ENCODE results near the gene ZNF385B.
A peak's percentile ranks its signal among the peaks of the same experiment; 100 is the strongest.

ZNF385B gene

DNA sequence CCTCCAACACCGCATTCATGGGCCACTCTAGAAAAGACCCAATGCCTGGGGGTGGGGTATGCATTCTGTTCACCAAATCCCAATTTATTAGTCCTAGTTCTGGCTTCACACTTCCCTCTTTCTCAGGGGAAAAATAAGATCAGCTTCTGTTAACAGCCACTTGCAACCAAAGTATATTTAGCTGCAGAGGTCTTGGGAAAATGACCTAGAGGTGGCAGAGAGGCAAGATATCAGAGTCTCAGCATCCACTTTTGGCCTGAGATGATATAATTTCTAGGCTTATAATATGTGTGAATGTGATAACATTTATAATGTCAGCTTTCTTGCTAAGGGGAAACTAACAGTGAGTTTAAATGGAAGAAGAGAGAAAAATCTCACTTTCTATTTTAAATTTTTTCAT lies 89.1 kb downstream of the ZNF385B start:
- in situ Hi-C loops (cut with HindIII; ENCODE audit: low pct_ligation_motif_present, low pct_unique_long_range_greater_than_20kb, low sequenced_read_pairs) = no loop called here
- no peak for DNase-seq

DNA sequence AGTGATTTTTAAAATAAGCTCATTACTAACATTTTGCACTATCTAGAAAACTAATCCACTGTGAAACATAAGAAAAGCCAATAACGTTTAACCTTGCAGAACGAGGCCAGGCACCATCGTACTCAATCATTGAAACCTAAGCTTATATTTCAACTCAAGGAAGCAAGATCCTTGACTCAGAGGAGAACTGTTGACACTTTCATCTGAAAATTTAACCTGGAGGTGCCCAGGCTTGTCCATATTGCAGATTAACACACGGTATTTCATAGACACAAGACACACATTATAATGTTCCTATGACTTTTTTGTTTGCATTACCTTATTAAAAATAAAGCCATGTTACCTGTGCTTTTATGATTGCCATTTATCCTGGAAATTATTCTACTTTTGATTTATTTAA lies 89.6 kb downstream of the ZNF385B start:
- in situ Hi-C loops (cut with HindIII; ENCODE audit: low pct_ligation_motif_present, low pct_unique_long_range_greater_than_20kb, low sequenced_read_pairs) = no loop called here
- no peak for DNase-seq

DNA sequence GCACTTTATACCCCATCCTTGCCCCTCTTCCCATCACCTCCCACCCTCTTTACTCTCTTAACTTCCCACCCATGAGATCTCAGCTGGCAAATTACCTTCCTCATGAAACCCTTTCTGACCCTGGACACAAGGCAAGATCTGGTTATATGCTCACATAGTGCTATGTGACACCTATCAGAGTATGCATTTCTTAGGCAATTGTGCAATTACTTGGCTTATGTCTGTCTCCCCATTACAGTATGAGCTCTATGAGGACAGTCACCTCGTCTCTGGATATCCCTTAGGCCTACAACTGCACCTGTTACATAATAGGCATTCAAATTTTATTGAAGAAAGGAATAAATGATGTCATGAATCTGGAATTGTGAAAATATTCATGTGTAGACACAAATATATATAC lies 91.4 kb downstream of the ZNF385B start:
- DNase-seq = no peak
- in situ Hi-C loops (cut with HindIII; ENCODE audit: low pct_ligation_motif_present, low pct_unique_long_range_greater_than_20kb, low sequenced_read_pairs) = no loop called here

DNA sequence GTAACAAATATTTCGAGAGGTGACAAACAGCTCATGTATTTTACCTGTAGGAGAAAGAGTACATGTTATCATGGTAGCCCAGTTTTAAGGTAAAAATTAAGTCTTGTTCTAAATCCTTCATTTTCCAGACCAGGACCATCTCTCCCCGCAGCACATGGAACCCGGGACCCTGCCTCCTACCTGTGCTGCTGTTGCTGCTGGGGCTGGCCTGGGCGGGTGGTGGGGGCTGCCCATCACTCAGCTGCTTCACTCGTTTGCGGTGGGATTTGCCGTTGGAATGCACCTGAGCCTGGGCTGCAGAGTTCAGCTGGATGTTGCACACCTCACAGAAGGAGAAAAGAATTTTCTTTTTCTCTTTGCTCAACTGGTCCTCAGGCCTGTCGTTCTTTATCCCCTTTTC lies 92.1 kb downstream of the ZNF385B start:
- in situ Hi-C loops (cut with HindIII; ENCODE audit: low pct_ligation_motif_present, low pct_unique_long_range_greater_than_20kb, low sequenced_read_pairs) = no loop called here
- DNase-seq = no peak

DNA sequence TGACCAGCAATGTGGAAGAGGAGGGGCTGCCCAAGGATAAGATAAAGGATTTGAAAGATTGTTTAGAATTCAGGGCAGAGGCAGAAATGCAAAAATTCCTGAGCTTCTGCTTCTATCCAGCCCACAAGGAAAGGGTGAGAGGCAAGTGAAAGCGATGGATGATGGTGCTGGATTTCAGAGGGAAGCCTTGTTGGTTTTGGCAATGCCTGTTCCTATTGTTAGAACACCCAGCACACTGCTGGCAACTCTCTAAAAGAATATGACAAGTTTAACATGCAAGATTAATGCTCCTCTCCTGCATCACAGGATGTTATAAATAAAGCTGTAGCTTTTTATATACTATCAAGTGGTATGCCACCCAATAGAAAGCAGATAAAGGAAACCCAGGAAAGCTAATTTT lies 92.6 kb downstream of the ZNF385B start:
- DNase-seq = no peak
- in situ Hi-C loops (cut with HindIII; ENCODE audit: low pct_ligation_motif_present, low pct_unique_long_range_greater_than_20kb, low sequenced_read_pairs) = no loop called here

DNA sequence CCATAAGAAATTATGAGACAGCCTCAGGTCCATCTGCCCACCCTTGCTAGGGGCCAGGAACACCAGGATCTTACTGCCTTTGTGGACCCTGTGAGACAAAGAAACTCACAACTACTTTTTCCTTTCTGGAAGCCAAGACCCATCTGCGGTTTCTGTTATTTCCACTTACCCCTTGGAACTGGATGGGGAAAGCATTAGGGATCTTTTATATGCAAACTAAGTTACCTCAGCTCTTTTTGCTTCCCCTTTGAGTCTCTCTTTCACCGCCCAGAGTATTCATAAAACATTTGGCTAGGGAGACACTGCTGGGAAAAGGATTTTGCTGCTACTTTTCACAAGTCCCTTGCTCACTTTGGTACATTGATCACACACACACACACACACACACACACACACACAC lies 95.7 kb downstream of the ZNF385B start:
- in situ Hi-C loops (cut with HindIII; ENCODE audit: low pct_ligation_motif_present, low pct_unique_long_range_greater_than_20kb, low sequenced_read_pairs) = no loop called here
- no peak for DNase-seq

DNA sequence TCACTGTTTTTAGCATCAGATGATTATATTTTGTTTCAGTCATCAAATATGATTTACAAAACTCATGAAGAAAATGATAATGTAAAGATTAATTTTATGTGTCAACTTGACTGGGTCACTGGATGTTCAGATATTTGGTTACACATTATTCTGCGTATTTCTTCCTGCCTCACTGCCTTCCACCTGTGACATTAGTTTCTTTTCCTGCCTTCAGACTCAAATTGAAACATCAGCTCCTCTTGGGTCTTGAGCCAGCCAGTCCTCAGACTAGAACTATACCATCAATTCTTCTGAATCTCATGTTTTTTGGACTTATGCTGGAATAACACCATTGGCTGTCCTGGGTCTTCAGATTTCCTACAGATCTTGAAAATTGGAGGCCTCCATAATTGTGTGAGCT lies 96.7 kb downstream of the ZNF385B start:
- DNase-seq = no peak
- in situ Hi-C loops (cut with HindIII; ENCODE audit: low pct_ligation_motif_present, low pct_unique_long_range_greater_than_20kb, low sequenced_read_pairs) = no loop called here

DNA sequence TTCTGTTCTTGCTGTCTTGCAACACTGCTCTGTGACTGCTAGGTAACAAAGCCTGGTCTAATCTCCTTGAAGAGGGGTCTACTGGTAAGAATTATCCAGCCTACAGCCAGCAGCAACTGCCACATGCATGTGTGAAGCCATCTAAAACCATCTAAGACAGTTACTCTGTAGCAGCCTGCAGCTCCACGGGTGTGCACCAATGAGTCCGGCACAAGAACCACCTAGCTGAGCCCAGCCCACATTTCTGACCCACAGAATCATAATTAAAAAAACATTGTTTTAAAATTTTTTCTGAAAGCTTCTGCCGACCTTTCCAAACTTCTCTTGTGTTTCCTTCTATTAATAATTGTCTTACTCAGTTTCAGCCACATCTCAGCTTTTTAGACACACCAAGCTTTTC lies 102.8 kb downstream of the ZNF385B start:
- in situ Hi-C loops (cut with HindIII; ENCODE audit: low pct_ligation_motif_present, low pct_unique_long_range_greater_than_20kb, low sequenced_read_pairs) = no loop called here
- DNase-seq = no peak

DNA sequence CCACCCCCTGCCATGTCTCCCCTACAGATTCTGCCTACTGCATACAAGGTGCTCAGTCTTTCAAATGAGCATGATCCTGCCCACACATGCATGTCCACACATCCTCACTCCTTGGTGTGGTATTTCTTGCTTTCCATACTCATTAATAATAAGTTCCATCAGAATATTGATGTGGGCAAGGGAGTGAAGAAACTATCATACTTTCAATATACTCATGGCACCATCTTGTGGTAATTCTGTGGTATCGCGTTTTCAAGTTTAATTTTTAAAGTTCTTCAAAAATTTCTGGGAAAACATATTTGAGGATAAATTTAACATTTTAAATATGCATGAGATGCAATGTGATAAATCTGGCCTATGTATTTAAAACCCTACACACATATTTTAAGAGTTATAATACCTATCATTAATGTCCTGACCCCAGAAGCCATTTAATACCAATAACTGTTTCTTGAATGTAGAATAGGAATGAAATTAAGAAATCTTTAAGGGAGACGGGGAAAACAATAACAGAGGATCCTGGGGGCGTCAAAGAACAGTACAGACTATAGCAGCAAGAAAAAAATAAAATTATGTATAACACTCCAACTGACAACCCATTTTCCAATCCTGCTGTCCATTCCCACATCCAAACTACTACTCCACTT lies 110.1 kb downstream of the ZNF385B start:
- DNase-seq = peak; percentile 37
- in situ Hi-C loops (cut with HindIII; ENCODE audit: low pct_ligation_motif_present, low pct_unique_long_range_greater_than_20kb, low sequenced_read_pairs) = no loop called here

DNA sequence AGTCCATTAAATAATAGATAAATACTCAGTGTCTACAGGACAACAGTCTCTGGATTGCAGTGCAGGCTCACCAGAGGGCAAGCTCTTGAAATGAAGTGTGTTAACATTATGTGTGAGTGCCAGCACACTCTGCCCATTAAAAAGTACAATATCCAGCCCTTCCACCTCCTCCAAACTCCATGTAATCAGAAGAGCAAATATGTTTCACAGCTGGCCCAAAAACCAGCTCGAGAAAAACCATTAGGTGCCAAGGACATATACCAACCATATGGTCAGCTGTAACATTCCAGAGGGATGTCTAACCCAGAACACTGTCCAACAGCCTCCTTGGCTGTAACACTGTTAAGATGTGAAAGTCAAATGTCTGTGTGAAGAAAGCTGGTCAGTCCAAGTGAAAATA lies 112.2 kb downstream of the ZNF385B start:
- DNase-seq = no peak
- in situ Hi-C loops (cut with HindIII; ENCODE audit: low pct_ligation_motif_present, low pct_unique_long_range_greater_than_20kb, low sequenced_read_pairs) = no loop called here

DNA sequence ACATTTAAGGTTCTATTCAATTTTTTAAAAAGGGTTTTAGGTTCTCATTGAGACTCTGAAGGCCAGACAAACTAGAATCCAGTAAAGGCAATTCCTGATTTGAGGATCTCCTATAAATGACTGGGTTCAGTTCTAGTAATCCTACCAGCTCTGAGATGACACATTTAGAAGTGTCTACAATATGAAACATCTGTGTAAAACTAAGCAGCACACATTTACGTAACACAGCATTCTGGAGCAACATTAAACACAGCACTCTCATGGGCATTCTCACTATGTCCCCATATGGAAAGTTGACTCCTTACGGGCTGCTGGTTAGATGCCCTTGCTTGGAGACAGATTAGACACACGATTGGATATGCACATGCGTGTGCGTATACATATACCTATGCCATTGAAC lies 114.4 kb downstream of the ZNF385B start:
- in situ Hi-C loops (cut with HindIII; ENCODE audit: low pct_ligation_motif_present, low pct_unique_long_range_greater_than_20kb, low sequenced_read_pairs) = no loop called here
- DNase-seq = no peak

DNA sequence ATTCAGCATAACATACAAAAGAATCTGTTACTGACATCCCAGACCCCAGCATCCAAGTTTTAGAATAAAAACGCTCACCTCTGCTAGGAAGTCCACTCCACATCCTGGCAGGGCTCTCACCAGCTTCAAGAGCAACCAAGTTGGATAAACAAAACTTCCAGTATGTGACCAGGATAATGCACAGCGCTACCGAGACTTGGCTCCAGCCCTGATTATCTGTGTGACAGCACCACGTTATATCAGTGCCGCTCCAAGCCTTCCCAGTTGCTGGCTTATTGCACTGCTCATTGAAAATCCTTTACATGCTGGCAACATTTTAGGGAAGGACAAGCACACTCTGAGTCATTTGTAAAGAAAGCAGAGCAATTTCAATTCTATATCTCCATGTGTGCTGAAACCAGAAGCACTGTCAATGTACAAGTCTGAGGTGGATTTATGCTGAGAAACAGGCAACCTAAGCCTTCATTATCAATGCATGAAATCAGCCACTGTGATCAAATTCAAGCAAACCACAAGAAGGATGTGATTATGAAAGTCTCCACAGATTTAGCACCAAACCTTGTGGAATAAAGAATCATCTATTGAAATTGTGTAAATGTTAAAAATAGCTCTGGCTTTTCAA lies 115.7 kb downstream of the ZNF385B start:
- in situ Hi-C loops (cut with HindIII; ENCODE audit: low pct_ligation_motif_present, low pct_unique_long_range_greater_than_20kb, low sequenced_read_pairs) = no loop called here
- no peak for DNase-seq

DNA sequence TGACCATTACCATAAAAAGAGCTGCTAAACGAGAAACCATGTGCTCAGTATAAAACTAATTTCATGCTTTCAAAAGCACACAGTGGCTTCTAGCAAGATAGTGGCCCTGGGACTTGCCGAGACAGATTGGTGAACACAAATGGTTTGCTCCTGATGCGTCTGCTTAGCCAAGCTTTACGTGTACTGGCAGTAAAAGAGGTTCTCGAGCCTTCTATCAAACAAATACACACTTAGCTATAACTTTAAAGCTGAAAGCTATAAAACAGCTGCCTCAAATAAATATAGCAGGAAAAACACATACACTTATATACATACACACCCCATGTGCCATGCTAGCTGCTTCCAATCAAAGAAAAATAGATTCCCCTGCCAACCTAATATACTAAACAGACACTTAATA lies 117.0 kb downstream of the ZNF385B start:
- no peak for DNase-seq
- in situ Hi-C loops (cut with HindIII; ENCODE audit: low pct_ligation_motif_present, low pct_unique_long_range_greater_than_20kb, low sequenced_read_pairs) = no loop called here

DNA sequence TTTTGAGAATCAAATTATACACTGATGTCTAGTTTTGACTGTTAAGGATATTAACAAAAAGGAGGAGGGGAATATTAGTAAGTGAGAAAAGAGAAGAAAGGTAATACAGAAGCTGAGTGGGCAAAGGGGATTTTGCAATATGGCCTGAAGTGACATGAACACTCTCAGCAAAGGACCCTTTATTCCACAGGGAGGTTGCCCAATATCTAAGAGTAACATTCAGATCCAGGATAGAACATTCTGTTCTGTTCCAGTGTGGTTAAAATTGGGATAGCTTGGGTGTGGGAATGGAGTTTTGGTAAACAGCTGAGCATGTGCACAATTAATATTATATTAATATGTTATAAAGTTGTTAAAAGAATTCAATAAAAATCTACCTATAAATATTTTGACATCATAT lies 120.1 kb downstream of the ZNF385B start:
- DNase-seq = no peak
- in situ Hi-C loops (cut with HindIII; ENCODE audit: low pct_ligation_motif_present, low pct_unique_long_range_greater_than_20kb, low sequenced_read_pairs) = no loop called here

DNA sequence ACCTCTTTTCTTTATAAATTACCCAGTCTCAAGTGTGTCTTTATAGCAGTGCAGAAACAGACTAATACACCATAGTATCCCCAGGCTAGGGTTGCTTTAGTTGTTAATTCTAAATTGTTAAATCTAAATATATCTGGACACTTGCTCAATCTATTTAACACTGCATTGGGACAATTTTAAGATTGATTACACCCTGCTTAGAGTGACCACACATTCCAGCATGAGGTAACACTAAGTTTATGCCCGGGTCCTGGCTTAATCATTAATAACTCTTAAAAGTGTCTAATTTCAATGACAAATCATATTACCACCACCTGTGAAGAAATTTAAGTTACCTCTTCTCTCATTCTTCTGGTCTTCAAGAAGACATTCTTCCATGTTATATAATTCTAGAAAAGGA lies 131.4 kb downstream of the ZNF385B start:
- in situ Hi-C loops (cut with HindIII; ENCODE audit: low pct_ligation_motif_present, low pct_unique_long_range_greater_than_20kb, low sequenced_read_pairs) = no loop called here
- no peak for DNase-seq

DNA sequence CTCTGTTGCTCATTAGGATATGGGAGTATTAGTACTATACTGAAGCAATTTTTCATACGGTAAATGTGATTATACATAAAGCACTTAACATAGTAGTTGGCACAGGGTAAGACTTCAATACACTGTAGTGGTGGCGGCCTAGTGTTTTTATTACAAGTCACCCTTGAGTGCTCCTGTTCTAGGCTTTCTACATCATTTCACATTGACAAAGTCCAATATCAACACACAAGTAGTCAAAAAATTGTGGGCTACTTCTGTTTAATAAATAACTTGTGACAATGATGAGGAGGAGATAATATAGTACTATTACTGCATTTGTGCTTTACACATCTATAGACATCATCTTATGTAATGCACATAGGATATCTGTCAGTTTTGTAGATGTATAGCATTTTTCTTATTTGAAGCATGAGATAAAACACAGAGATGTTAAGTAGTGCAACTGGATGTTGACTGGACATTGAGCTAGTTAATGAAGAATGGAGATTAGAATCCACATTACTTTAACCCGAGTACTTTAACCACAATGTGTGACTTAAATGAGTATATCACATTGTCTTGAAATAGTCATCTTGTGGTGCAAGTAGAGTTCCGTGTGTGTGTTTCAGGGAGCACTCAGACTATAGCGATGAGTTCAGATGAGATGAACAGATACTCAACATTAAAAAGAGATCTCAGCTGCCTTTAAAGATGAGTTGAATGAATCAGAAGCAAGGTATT lies 134.8 kb downstream of the ZNF385B start:
- in situ Hi-C loops (cut with HindIII; ENCODE audit: low pct_ligation_motif_present, low pct_unique_long_range_greater_than_20kb, low sequenced_read_pairs) = no loop called here
- no peak for DNase-seq

DNA sequence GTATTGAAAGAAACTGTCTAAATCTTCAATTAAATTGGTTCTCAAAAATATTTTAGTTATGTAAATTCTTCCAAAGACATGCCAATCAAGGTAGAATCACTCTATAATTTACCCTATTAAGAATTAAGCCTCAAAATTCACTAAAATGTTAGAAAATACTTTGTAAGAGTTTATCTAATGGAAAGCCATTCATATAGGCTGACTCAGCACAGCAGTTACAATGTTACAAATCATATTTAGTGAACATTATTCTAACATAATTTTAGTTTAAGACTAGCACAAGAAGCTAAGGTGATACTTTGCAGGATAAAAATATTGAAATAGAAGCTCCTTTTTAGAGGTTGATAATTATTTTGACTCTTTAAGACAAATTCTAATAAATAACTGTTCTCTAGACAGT lies 137.0 kb downstream of the ZNF385B start:
- DNase-seq = no peak
- in situ Hi-C loops (cut with HindIII; ENCODE audit: low pct_ligation_motif_present, low pct_unique_long_range_greater_than_20kb, low sequenced_read_pairs) = no loop called here

DNA sequence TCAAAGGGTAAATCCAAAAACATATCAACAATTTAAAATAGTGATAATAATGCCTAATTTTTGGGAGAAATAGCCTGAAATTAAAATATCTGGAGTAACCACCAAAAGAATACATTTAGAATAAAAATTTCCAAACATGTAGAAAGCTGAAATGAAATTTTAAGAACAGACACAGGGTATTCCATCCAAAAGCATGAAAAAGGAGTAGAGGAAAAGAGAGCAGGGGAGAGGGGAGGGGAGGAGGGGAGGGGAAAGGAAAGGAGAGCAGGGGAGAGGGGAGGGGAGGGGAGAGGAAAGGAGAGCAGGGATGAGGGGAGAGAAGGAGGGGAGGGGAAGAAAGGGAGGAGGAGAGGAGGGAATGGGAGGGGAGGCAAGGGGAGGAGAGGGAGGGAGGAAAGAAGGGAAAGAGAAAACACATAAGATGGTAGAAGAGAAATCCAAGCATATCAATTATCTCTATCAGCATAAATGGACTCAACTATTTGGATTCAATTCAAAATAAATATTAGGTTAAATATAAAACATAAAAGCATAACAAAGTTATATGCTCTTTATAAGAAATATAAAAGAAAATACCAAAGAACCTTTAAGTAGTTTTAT lies 141.1 kb downstream of the ZNF385B start:
- DNase-seq = no peak
- in situ Hi-C loops (cut with HindIII; ENCODE audit: low pct_ligation_motif_present, low pct_unique_long_range_greater_than_20kb, low sequenced_read_pairs) = no loop called here

DNA sequence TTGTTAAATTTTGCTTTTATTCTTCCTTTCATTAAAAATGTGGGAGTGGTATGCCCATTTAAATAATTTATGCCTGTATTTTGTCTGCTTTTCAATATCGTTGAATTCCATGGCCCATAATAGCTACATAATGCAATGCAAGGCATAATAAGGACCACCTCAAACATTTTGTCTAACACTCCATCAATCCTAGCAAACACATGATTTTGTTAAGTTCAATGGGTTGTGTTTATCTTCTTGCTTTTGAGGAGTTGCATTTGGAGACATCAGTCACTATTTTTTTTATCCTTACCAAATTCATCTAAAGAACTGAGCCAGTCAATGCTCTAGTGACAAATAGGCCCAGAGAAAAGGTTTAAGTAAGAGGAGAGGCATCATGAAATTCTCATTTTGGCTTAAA lies 145.5 kb downstream of the ZNF385B start:
- DNase-seq = no peak
- in situ Hi-C loops (cut with HindIII; ENCODE audit: low pct_ligation_motif_present, low pct_unique_long_range_greater_than_20kb, low sequenced_read_pairs) = no loop called here

DNA sequence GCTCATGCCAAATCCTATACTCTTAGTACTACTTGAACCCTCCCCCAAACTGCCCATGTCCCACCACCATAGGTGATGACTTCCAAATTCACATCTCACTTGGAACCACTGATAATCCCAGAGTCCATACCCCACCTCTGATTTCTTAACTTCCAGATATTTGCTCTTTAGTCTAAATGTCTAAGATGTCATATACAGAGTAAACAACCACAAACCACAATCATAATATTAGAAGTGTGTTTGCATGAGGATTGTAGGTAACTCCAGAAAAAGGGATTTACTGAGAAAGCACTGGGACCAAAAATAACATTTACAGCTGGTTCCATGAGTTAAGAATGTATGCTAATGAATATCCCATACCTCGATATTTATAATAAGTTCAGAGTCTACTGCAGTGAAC lies 146.2 kb downstream of the ZNF385B start:
- in situ Hi-C loops (cut with HindIII; ENCODE audit: low pct_ligation_motif_present, low pct_unique_long_range_greater_than_20kb, low sequenced_read_pairs) = no loop called here
- no peak for DNase-seq
